OCI-LY1 (cell line): ENCODE results near the gene DPF3.

ENCODE experiments used
- H2AFZ ChIP-seq: fragments of 200-600 bp; sonication (generic), shearing (Covaris generic); 2 replicates; pipeline ENCODE4 v1.6.0; 2014; ENCODE audit warnings: antibody characterized with exemption, mild to moderate bottlenecking, low read length
- H3F3A ChIP-seq: fragments of 200-600 bp; sonication (generic), shearing (Covaris generic); 2 replicates; pipeline ENCODE4 v1.6.0; 2014; ENCODE audit warnings: mild to moderate bottlenecking, antibody characterized with exemption, low read length, moderate library complexity; ENCODE audit not compliant: insufficient read depth
- H3K27ac ChIP-seq: fragments of 200-600 bp; sonication (generic); 2 replicates; pipeline ENCODE4 v1.5.1; 2014; ENCODE audit warnings: low read length, mixed run types, mild to moderate bottlenecking, low read depth; ENCODE audit not compliant: poor library complexity, severe bottlenecking
- H3K27me3 ChIP-seq: fragments of 200-600 bp; sonication (generic); 2 replicates; pipeline ENCODE4 v1.6.0; 2014; ENCODE audit warnings: antibody characterized with exemption, mild to moderate bottlenecking, low read length, moderate library complexity; ENCODE audit not compliant: insufficient read depth
- H3K36me3 ChIP-seq: fragments of 200-600 bp; sonication (generic); 2 replicates; pipeline ENCODE4 v1.6.1; 2014; ENCODE audit warnings: mild to moderate bottlenecking, antibody characterized with exemption, low read length, moderate library complexity, mixed read lengths; ENCODE audit not compliant: insufficient read depth
- H3K4me1 ChIP-seq: fragments of 200-600 bp; sonication (generic); 2 replicates; pipeline ENCODE4 v1.5.1; 2014; ENCODE audit warnings: mild to moderate bottlenecking, low read length, moderate library complexity; ENCODE audit not compliant: insufficient read depth, severe bottlenecking
- H3K4me2 ChIP-seq: fragments of 200-600 bp; sonication (generic), shearing (Covaris generic); 2 replicates; pipeline ENCODE4 v1.6.1; 2014; ENCODE audit warnings: low read length
- H3K4me3 ChIP-seq: fragments of 200-600 bp; sonication (generic); 2 replicates; pipeline ENCODE4 v1.5.1; 2014; ENCODE audit warnings: low read length, low read depth, mild to moderate bottlenecking, mixed read lengths; ENCODE audit not compliant: poor library complexity, severe bottlenecking
- H3K79me2 ChIP-seq: fragments of 200-600 bp; shearing (Covaris generic); 2 replicates; pipeline ENCODE4 v1.6.1; 2016; ENCODE audit warnings: mixed run types, low read length, mixed read lengths; ENCODE audit not compliant: insufficient read depth
- H3K9ac ChIP-seq: fragments of 200-600 bp; sonication (generic), shearing (Covaris generic); 2 replicates; pipeline ENCODE4 v1.6.1; 2014; ENCODE audit warnings: mild to moderate bottlenecking, low read length, mixed read lengths
- H3K9me2 ChIP-seq: fragments of 200-600 bp; sonication (generic), shearing (Covaris generic); 2 replicates; pipeline ENCODE4 v1.6.1; 2014; ENCODE audit warnings: low read depth, mild to moderate bottlenecking, low read length, mixed read lengths
- H3K9me3 ChIP-seq: fragments of 200-600 bp; shearing (Covaris generic); 2 replicates; pipeline ENCODE4 v1.6.1; 2014; ENCODE audit warnings: low read length, mixed read lengths
- H4K20me1 ChIP-seq: fragments of 200-600 bp; sonication (generic), shearing (Covaris generic); 2 replicates; pipeline ENCODE4 v1.6.0; 2016; ENCODE audit warnings: mild to moderate bottlenecking, low read length; ENCODE audit not compliant: insufficient read depth
- CTCF ChIP-seq: fragments of 200-600 bp; sonication (generic), shearing (Covaris generic); IDR thresholded peaks from 2 replicates; pipeline ENCODE4 v1.5.1; 2017; ENCODE audit warnings: mild to moderate bottlenecking, antibody characterized with exemption, low read length, moderate library complexity, mixed read lengths
- EZH2 ChIP-seq: fragments of 200-600 bp; sonication (generic), shearing (Covaris generic); IDR thresholded peaks from 2 replicates; pipeline ENCODE4 v1.8.0; 2017; ENCODE audit warnings: borderline replicate concordance, mixed run types, mild to moderate bottlenecking, antibody characterized with exemption, low read length, moderate library complexity, mixed read lengths

Gene DPF3

GRCh38 chr14:72756967-72757366 lies 136.9 kb downstream of the DPF3 start:
- H3K79me2 ChIP-seq = no peaks in the 10 kb centered on the region
- H3K9me2 ChIP-seq = 0 out of 2 replicates have a peak, but pooled peaks cover 4% of the 10 kb centered on the region

GRCh38 chr14:72755766-72756165 lies 138.1 kb downstream of the DPF3 start:
- Histone ChIP-seq H2AFZ (no peak overlapping the region), H3K4me3 (no peak overlapping the region), H3K9ac (no peak overlapping the region), H3K27me3 (no peaks in the 10 kb centered on the region), H3K27ac (no peak overlapping the region), H3K79me2 (no peaks in the 10 kb centered on the region), H4K20me1 (no peaks in the 10 kb centered on the region), H3K9me2 (no peaks in the 10 kb centered on the region), H3K36me3 (no peaks in the 10 kb centered on the region), H3K9me3 (peaks cover 12% of the 10 kb centered on the region; the same call in 1 of the 2 replicates), H3F3A (no peaks in the 10 kb centered on the region), H3K4me1 (no peaks in the 10 kb centered on the region), H3K4me2 (no peak overlapping the region)
- TF ChIP-seq CTCF (no peak), EZH2 (no peak)

More at GRCh38 chr14:72756967-72757366, 136.9 kb downstream of the DPF3 start:
- no peaks in the 10 kb centered on the region for H3K27me3 ChIP-seq
- H3K4me1 ChIP-seq = no peaks in the 10 kb centered on the region
- peaks cover 12% of the 10 kb centered on the region; the same call in 1 of the 2 replicates for H3K9me3 ChIP-seq
- no peaks in the 10 kb centered on the region for H4K20me1 ChIP-seq
- no peak overlapping the region for H3K27ac ChIP-seq
- H3K9ac ChIP-seq = no peak overlapping the region
- no peaks in the 10 kb centered on the region for H3K36me3 ChIP-seq
- H3K4me2 ChIP-seq = no peak overlapping the region
- no peak overlapping the region for H3K4me3 ChIP-seq
- no peaks in the 10 kb centered on the region for H3F3A ChIP-seq
- TF ChIP-seq EZH2 = no peak
- TF ChIP-seq CTCF = no peak
- no peak overlapping the region for H2AFZ ChIP-seq

GRCh38 chr14:72754949-72755348 lies 139.0 kb downstream of the DPF3 start:
- H3K9ac ChIP-seq = no peak overlapping the region
- no peak overlapping the region for H3K27ac ChIP-seq
- H3K4me3 ChIP-seq = no peak overlapping the region
- no peaks in the 10 kb centered on the region for H3K9me2 ChIP-seq
- no peaks in the 10 kb centered on the region for H3F3A ChIP-seq
- TF ChIP-seq CTCF = no peak
- no peak for TF ChIP-seq EZH2
- no peaks in the 10 kb centered on the region for H3K4me1 ChIP-seq
- no peak overlapping the region for H2AFZ ChIP-seq
- H3K79me2 ChIP-seq = no peaks in the 10 kb centered on the region
- H4K20me1 ChIP-seq = no peaks in the 10 kb centered on the region
- H3K4me2 ChIP-seq = no peak overlapping the region
- H3K27me3 ChIP-seq = no peaks in the 10 kb centered on the region
- H3K9me3 ChIP-seq = peaks cover 10% of the 10 kb centered on the region; the same call in 1 of the 2 replicates
- no peaks in the 10 kb centered on the region for H3K36me3 ChIP-seq
